NCI-H1417 treated with DMSO at 0.1 percent for 48 hours (cell line): ENCODE measurements around the gene TBL3.
"Not testable (repeated sequence)": the region's sequence is repeated elsewhere in the genome, so short reads cannot be mapped to it uniquely, and the experiment has no call there.

ENCODE experiments used
- DNase-seq: peaks from one replicate; lab custom pipeline; 2025; lab: John Stamatoyannopoulos, UW

TBL3 gene

GRCh38 chr16:1942810-1943726, 28.8 kb upstream of the TBL3 start, which contains the start of gene MSRB1:
Gene MSRB1 (minus strand): TSS chr16:1943199. CDS start chr16:1943156, 43 bp downstream.
- DNase-seq, result peak; percentile 94

- DNase-seq, result no peak
Observed at GRCh38 chr16:1944612-1945199, 27.1 kb upstream of the TBL3 start.

DNA sequence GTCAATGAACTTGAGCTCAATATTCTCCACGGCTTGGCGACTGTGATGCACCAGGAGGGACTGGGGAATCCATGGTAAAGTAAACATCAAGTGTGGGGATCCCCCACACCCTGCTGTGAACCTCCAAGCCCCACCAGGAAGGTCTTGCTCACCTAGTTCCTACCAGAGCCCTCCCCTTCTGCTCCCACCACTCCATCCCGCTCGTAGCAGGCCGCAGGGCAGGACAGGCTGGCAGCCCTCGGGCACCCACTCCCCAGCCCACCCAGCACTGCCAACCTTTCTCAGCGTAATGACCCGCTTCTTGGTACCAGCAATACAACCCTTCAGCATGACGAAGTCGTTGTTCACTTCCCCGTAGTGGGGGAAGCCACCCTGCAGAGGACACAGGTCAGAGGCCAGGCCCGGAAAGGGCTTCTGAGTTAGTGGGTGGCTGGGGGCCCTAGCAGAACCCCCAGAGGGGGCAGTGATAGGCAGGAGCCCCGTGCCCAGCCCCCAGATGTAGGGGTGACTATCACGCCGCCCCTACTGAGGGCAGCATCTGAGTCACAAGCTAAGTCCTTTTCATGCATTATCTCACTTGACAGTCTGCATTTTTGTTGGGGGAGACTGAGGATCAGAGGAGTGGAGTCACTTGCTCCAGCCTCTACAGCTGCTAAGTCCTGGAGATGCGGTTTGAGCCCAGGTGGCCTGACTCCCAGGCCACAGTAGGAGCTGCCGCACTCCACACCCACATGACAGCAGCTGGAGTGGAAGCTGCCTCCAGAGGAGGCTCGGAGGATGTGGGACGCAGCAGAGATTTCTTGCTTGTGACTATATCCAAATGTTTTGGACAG, 26.1 kb upstream of the TBL3 start:
- no peak for DNase-seq

- DNase-seq, result no peak
Observed at GRCh38 chr16:1946495-1947368, 25.1 kb upstream of the TBL3 start.

- DNase-seq, result no peak
Observed at GRCh38 chr16:1947369-1947670, 24.5 kb upstream of the TBL3 start.

DNA sequence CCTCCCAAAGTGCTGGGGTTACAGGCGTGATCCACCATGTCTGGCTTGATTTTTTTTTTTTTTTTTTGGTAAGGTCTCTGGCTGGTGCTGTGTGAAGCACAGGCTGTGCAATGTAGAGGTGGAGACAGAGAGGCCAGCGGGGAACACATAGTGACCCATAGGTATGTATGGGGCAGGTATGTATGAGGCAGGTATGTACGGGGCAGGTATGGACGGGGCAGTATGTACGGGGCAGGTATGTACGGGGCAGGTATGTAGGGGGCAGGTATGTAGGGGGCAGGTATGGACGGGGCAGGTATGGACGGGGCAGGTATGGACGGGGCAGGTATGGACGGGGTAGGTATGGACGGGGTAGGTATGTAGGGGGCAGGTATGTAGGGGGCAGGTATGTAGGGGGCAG, 22.3 kb upstream of the TBL3 start:
- DNase-seq, result no peak

- no peak for DNase-seq
Observed at GRCh38 chr16:1950047-1950446, 21.8 kb upstream of the TBL3 start.

DNA sequence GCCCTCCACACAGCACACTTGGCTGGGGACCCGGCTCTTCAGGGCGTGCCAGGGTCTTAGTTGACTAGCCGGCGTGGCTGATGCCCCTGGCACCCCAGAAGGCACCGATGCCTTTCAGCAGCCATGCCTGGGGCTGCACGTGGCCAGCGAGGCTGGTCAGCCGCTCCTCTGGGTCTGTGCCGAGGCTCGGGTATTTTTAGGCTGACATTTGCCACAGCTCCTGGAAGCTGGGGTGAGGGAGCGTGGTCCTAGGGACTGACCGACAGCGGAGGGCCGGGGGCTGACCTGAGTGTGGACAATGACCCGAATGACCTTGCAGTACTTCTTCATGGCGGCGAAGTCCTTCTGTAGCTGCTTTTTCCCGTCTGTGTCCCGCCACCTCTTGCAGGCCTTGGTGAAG, 21.3 kb upstream of the TBL3 start:
- DNase-seq, result no peak

- no peak for DNase-seq
Observed at GRCh38 chr16:1953734-1954133, 18.1 kb upstream of the TBL3 start.

DNA sequence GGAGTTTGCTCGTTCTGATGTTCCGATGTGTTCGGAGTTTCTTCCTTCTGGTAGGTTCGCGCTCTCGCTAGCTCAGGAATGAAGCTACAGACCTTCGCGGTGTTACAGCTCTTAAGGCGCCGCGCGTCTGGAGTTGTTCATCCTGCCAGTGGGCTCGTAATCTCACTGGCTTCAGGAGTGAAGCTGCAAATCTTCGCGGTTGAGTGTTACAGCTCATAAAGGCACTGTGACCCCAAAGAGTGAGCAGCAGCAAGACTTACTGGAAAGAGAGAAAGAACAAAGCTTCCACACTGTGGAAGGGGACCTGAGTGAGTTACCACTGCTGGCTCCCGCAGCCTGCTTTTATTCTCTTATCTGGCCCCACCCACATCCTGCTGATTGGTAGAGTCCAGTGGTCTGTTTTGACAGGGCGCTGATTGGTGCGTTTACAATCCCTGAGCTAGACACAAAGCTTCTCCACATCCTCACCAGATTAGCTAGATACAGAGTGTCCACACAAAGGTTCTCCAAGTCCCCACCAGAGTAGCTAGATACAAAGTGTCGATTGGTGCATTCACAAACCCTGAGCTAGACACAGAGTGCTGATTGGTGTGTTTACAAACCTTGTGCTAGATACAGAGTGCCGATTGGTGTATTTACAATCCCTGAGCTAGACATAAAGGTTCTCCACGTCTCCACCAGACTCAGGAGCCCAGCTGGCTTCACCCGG, 14.3 kb upstream of the TBL3 start:
- DNase-seq, result not testable (repeated sequence)

- not testable (repeated sequence) for DNase-seq
Observed at GRCh38 chr16:1958143-1958491, 13.7 kb upstream of the TBL3 start.

- no peak for DNase-seq
Observed at GRCh38 chr16:1958715-1959268, 13.1 kb upstream of the TBL3 start.

GRCh38 chr16:1959269-1960039, 12.4 kb upstream of the TBL3 start, which contains the start of gene NDUFB10:
Gene NDUFB10 (plus strand): TSS chr16:1959538. CDS start chr16:1959625, 87 bp downstream.
- DNase-seq, result no peak

DNA sequence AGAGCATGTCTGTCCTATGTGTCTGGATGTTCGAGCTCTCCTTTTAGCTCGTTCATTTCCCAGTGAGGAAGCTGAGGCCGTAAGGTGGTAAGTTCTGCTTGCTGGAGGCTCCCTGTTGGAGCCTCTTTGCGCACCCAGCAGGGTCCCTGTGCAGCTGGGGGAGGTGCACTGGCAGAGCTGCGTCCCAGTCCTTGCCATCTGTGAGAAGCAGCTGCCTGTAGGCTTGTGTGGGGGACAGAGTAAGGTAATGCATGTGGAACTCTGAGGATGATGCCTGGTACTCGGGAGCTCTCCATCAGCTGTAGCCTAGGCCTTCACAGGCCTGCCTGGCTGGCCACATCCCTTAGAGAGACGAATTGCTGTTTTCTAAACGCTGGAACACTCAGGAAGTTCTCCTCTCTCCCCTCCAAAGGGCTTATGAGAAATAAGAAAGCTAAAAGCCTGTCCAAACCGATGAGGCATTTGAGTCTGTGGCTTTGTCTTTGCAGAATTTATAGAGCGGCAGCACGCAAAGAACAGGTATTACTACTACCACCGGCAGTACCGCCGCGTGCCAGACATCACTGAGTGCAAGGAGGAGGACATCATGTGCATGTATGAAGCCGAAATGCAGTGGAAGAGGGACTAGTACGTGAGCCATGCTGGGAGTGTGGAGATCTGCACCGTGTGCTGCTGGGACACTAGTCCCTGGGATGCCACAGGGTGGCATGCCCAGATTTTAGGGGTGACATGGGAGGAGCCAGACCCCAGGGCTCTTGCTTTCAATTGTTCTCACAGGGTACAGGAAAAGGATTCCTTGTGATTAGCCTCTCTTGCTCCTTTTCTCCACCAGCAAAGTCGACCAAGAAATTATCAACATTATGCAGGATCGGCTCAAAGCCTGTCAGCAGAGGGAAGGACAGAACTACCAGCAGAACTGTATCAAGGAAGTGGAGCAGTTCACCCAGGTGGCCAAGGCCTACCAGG, 10.9 kb upstream of the TBL3 start:
- no peak for DNase-seq

DNA sequence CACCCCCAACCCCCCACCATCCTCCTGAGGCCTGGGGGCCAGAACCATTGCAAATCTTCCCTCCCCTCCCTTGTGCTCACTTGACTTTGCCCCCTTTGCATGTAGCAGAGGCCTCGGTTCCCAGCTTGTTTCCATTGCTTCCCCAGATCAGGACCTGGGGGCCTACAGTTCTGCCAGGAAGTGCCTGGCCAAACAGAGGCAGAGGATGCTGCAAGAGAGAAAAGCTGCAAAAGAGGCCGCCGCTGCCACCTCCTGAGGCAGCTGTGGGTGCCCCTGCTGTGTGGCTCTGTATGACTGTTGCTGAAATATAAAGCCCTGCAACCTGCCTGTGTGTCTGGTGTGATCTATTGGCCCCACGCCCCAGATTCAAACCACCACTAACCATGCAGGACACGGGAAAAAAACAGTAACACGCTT, 10.2 kb upstream of the TBL3 start:
- no peak for DNase-seq

GRCh38 chr16:1962161-1963153, 9.4 kb upstream of the TBL3 start:
- not testable (repeated sequence) for DNase-seq

- no peak for DNase-seq
Observed at GRCh38 chr16:1963806-1964505, 7.9 kb upstream of the TBL3 start.
